DOHH2 (cell line): ENCODE measurements around the gene DCLRE1C.
"Not testable (repeated sequence)": the region's sequence is repeated elsewhere in the genome, so short reads cannot be mapped to it uniquely, and the experiment has no call there.

Experiments
- EZH2phosphoT487 ChIP-seq: fragments of 200-600 bp; sonication (generic); IDR thresholded peaks from 2 replicates; pipeline ENCODE4 v1.6.1; 2017; ENCODE audit warnings: borderline replicate concordance, mild to moderate bottlenecking, antibody characterized with exemption, low read length, moderate library complexity, mixed read lengths
- TF ChIP-seq, protein P1 (sequence below): fragments of 200-600 bp; sonication (generic); IDR thresholded peaks from one replicate; pipeline ENCODE4 v1.5.1; 2014; ENCODE audit warnings: antibody characterized with exemption, mild to moderate bottlenecking, low read depth, low read length; ENCODE audit not compliant: poor library complexity, severe bottlenecking

DNA sequence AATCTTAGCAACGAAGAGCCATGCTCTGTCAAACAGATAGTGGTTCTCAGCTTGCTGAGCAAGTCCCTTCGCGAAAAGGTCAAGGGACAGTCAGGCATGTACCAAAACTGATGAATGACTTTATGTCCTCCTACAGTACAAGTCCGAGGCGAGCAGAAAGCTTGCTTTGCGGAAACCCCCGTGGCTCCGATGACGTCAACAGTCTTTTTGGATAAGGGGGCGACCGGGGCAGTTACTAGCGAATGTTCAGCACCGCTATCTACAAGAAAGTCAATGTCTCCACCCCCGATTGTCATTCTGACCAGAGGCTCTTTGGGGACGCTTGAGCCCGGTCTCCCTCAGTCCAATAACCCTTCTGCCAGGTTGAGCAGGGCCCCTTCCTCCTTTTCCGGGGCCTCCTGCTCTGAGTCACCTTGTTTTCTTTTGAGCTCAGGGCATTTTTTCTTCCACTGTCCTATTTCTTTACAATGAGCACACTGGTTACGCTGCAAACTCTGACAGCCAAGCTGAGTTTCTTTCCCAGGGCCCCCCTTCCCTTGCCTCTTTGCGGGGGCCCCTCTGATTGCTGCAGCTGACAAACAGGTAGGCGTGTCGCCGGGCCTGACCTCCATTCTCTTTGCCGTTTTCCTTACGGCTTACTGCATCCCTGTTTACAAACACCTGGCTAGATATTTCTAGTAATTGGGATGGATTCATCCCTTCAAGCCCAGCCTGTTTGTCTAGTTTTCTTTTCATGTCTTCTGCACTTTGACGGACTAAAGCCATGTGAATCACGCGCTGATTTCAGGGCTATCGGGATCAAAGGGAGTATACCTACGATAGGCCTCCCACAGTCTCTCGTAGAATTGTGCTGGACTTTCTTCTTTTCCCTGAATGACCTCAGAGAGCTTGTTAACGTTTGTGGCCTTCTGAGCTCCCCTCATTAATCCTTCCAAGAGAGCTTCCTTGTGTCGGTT is 39.9 kb upstream of the DCLRE1C start:
- TF ChIP-seq, protein P1, sequence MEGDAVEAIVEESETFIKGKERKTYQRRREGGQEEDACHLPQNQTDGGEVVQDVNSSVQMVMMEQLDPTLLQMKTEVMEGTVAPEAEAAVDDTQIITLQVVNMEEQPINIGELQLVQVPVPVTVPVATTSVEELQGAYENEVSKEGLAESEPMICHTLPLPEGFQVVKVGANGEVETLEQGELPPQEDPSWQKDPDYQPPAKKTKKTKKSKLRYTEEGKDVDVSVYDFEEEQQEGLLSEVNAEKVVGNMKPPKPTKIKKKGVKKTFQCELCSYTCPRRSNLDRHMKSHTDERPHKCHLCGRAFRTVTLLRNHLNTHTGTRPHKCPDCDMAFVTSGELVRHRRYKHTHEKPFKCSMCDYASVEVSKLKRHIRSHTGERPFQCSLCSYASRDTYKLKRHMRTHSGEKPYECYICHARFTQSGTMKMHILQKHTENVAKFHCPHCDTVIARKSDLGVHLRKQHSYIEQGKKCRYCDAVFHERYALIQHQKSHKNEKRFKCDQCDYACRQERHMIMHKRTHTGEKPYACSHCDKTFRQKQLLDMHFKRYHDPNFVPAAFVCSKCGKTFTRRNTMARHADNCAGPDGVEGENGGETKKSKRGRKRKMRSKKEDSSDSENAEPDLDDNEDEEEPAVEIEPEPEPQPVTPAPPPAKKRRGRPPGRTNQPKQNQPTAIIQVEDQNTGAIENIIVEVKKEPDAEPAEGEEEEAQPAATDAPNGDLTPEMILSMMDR = not testable (repeated sequence)
- TF ChIP-seq EZH2phosphoT487 = not testable (repeated sequence)
